Measurements from ENCODE around the gene HSD17B8.

DNA sequence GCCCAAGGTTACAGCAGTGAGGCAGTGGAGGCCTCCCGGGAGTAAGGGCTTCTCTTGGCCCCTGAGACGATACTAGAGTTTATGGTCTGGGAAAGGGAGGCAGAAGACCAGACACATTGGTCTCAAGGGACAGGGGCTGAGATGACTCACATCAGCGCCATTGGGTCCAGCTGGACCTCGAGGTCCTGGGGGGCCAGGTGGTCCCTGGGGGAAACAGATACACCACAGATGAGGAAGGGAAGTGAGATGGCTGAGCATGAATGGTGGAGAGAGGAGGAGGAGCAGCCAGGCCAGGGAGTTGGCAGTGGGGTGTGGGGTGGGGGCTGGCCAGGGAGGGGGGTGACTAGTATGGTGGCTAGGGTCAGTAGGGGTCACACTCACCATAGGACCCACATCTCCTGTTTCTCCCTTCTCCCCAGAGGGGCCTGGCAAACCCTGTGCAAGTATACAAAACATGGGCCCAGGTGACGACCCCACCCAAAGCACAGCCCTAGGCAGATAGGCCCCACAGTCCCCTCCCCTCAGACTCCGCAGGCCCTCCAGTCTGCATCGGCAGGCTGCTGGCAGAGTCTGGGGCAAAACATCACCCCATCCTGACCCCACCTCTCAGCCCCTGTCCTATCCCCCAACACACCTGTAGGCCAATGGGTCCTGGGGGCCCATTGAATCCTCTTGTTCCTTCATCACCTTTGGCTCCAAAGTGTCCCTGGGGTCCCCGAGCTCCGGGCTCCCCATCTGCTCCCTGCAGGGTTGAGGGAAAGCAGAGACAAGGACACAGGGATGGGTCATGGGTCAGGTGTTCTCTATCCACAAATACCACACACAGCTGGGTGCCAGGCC is 34.1 kb upstream of the HSD17B8 start:
- TF ChIP-seq, protein P1, sequence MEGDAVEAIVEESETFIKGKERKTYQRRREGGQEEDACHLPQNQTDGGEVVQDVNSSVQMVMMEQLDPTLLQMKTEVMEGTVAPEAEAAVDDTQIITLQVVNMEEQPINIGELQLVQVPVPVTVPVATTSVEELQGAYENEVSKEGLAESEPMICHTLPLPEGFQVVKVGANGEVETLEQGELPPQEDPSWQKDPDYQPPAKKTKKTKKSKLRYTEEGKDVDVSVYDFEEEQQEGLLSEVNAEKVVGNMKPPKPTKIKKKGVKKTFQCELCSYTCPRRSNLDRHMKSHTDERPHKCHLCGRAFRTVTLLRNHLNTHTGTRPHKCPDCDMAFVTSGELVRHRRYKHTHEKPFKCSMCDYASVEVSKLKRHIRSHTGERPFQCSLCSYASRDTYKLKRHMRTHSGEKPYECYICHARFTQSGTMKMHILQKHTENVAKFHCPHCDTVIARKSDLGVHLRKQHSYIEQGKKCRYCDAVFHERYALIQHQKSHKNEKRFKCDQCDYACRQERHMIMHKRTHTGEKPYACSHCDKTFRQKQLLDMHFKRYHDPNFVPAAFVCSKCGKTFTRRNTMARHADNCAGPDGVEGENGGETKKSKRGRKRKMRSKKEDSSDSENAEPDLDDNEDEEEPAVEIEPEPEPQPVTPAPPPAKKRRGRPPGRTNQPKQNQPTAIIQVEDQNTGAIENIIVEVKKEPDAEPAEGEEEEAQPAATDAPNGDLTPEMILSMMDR (conservative IDR thresholded peaks at IDR 0.05; ENCODE audit: low read length) = no peak
- no peak for TF ChIP-seq EZH2phosphoT487 (IDR thresholded peaks at IDR 0.05; ENCODE audit: borderline replicate concordance, low read depth, low read length)

Measured in OCI-LY7 (cell line).